ENCODE data around the gene CRB1. TPM values are rescaled to one million over a fixed set of nuclear protein-coding genes. Genes with fewer than 3 reads are reported as not detected.
"Not testable (repeated sequence)": the region's sequence is repeated elsewhere in the genome, so short reads cannot be mapped to it uniquely, and the experiment has no call there.

Gene CRB1
- total RNA-seq, 1 donor from 2014 or later, result 2.6 TPM

GRCh38 chr1:197481101-197481500, 213.0 kb downstream of the CRB1 start:
- Histone ChIP-seq H3K4me3 (no peak overlapping the region), H3K9ac (no peak overlapping the region), H3F3A (ENCODE audit: low read depth) (no peaks in the 10 kb centered on the region), H3K27ac (no peak overlapping the region), H3K9me3 (ENCODE audit: low read depth) (no peaks in the 10 kb centered on the region), H4K20me1 (ENCODE audit: low read depth) (no peaks in the 10 kb centered on the region), H3K4me1 (no peaks in the 10 kb centered on the region), H3K79me2 (ENCODE audit: low read depth) (no peaks in the 10 kb centered on the region), H3K27me3 (no peaks in the 10 kb centered on the region), H3K4me2 (no peak overlapping the region), H3K36me3 (no peaks in the 10 kb centered on the region), H2AFZ (replicated peaks) (no peak overlapping the region)
- no peak for TF ChIP-seq EZH2 (IDR thresholded peaks at IDR 0.05)
- no peak for TF ChIP-seq CTCF (IDR thresholded peaks at IDR 0.05)
- TF ChIP-seq EZH2phosphoT487 (IDR thresholded peaks at IDR 0.05), result no peak
- DNase-seq (ENCODE audit: low spot score), result no peak
- no peaks in the 10 kb centered on the region for H3K27me3 Mint-ChIP-seq (ENCODE audit: insufficient read depth, low read depth)
- H3K4me3 Mint-ChIP-seq, result no peak overlapping the region
- H3K27ac Mint-ChIP-seq, result no peak overlapping the region
- no peaks in the 10 kb centered on the region for H3K36me3 Mint-ChIP-seq
- H3K4me1 Mint-ChIP-seq, result no peaks in the 10 kb centered on the region
- H3K9me3 Mint-ChIP-seq, result no peaks in the 10 kb centered on the region

- Histone ChIP-seq H3K9ac (no peak overlapping the region), H4K20me1 (ENCODE audit: low read depth) (no peaks in the 10 kb centered on the region), H3K4me1 (no peaks in the 10 kb centered on the region), H3K9me3 (ENCODE audit: low read depth) (no peaks in the 10 kb centered on the region), H3K27ac (no peak overlapping the region), H3K79me2 (ENCODE audit: low read depth) (no peaks in the 10 kb centered on the region), H3F3A (ENCODE audit: low read depth) (no peaks in the 10 kb centered on the region), H3K27me3 (no peaks in the 10 kb centered on the region), H2AFZ (replicated peaks) (no peak overlapping the region), H3K4me2 (no peak overlapping the region), H3K4me3 (no peak overlapping the region), H3K36me3 (no peaks in the 10 kb centered on the region)
- Mint-ChIP-seq H3K4me1 (no peaks in the 10 kb centered on the region), H3K27ac (peak overlapping the region; percentile 72), H3K9me3 (no peaks in the 10 kb centered on the region), H3K27me3 (ENCODE audit: insufficient read depth, low read depth) (no peaks in the 10 kb centered on the region), H3K36me3 (no peaks in the 10 kb centered on the region), H3K4me3 (no peak overlapping the region)
- no peak for TF ChIP-seq EZH2 (IDR thresholded peaks at IDR 0.05)
- TF ChIP-seq EZH2phosphoT487 (IDR thresholded peaks at IDR 0.05), result no peak
- TF ChIP-seq CTCF (IDR thresholded peaks at IDR 0.05), result no peak
- no peak for DNase-seq (ENCODE audit: low spot score)
These were observed 217.7 kb downstream of the CRB1 start for GRCh38 chr1:197485790-197486189.

DNA sequence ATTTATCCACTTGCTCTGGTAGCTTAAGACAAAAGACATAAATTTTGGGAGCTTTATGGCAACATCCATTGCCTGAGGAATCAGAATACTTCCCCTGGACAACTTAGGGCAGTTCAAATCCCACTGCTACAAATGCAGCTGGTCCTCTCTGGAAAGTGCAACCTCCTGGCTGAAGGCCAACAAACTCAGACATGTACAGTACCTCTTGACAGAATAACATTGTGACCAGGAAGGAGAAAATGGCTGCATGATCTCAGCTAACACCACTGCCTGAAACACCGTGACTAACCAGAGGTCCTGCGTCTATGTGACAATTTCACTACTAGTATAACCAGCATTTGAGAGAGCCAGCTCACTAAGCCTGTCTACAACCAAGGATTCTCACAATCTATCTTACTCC, 218.9 kb downstream of the CRB1 start:
- H3K4me1 ChIP-seq, result no peaks in the 10 kb centered on the region
- H3K9me3 ChIP-seq (ENCODE audit: low read depth), result no peaks in the 10 kb centered on the region
- H3K27me3 ChIP-seq, result no peaks in the 10 kb centered on the region
- no peak overlapping the region for H3K9ac ChIP-seq
- H3F3A ChIP-seq (ENCODE audit: low read depth), result no peaks in the 10 kb centered on the region
- H3K27ac ChIP-seq, result no peak overlapping the region
- H3K4me2 ChIP-seq, result no peak overlapping the region
- H3K4me3 ChIP-seq, result no peak overlapping the region
- DNase-seq (ENCODE audit: low spot score), result no peak
- Mint-ChIP-seq H3K36me3 (no peaks in the 10 kb centered on the region), H3K27me3 (ENCODE audit: insufficient read depth, low read depth) (no peaks in the 10 kb centered on the region), H3K4me3 (no peak overlapping the region), H3K4me1 (no peaks in the 10 kb centered on the region), H3K27ac (no peak overlapping the region), H3K9me3 (no peaks in the 10 kb centered on the region)
- no peak overlapping the region for H2AFZ ChIP-seq (replicated peaks)
- no peaks in the 10 kb centered on the region for H4K20me1 ChIP-seq (ENCODE audit: low read depth)
- no peaks in the 10 kb centered on the region for H3K36me3 ChIP-seq
- no peaks in the 10 kb centered on the region for H3K79me2 ChIP-seq (ENCODE audit: low read depth)
- TF ChIP-seq EZH2phosphoT487 (IDR thresholded peaks at IDR 0.05) (no peak), EZH2 (IDR thresholded peaks at IDR 0.05) (no peak), CTCF (IDR thresholded peaks at IDR 0.05) (no peak)

DNA sequence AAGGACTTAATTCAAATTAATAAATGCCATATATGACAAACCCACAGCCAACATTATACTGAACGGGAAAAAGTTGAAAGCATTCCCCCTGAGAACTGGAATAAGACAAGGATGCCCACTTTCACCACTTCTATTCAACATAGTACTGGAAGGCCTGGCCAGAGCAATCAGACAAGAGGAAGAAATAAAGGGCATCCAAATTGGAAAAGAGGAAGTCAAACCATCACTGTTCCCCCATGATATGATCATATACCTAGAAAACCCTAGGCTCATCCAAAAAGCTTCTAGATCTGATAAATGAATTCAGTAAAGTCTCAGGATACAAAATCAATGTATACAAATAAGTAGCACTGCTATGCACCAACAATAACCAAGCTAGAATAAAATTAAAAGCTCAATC, 223.5 kb downstream of the CRB1 start:
- H4K20me1 ChIP-seq (ENCODE audit: low read depth); H3K27ac ChIP-seq; H3K9me3 ChIP-seq (ENCODE audit: low read depth); H2AFZ ChIP-seq (replicated peaks); H3K4me2 ChIP-seq; H3F3A ChIP-seq (ENCODE audit: low read depth); H3K4me3 Mint-ChIP-seq; H3K27me3 Mint-ChIP-seq (ENCODE audit: insufficient read depth, low read depth); H3K9me3 Mint-ChIP-seq; H3K36me3 Mint-ChIP-seq; H3K27me3 ChIP-seq; H3K4me1 ChIP-seq; H3K27ac Mint-ChIP-seq; H3K4me3 ChIP-seq; DNase-seq (ENCODE audit: low spot score); H3K36me3 ChIP-seq; H3K4me1 Mint-ChIP-seq; H3K9ac ChIP-seq; H3K79me2 ChIP-seq (ENCODE audit: low read depth): not testable (repeated sequence)

Data from neural progenitor cell (in vitro differentiated cells).